HepG2 (cell line): ENCODE results near the gene RUNX3. TPM values are rescaled to one million over a fixed set of nuclear protein-coding genes. Genes with fewer than 3 reads are reported as not detected.

ENCODE experiments used
- ATAC-seq: fragments of 200-7000 bp; cut with Tn5 transposase; 3 replicates; pipeline ENCODE4 v1.9.1; 2020; ENCODE audit warnings: mild to moderate bottlenecking, moderate library complexity
- BruUV-seq: library from RNA; stranded (reverse); fragments of 400-500 nt; replicated peaks from 2 replicates; lab custom pipeline; 2021; lab: Mats Ljungman, UMichigan
- CTCF ChIA-PET: fragments of 300-600 bp; formaldehyde crosslinking; extraction: SDS; loops from one replicate; lab custom pipeline; 2021; ENCODE audit warnings: low total read pairs, inconsistent platforms, low intra/inter-chr PET ratio; lab: Yijun Ruan, JAX
- POLR2A ChIA-PET: fragments of 350-600 bp; sonication (Branson Sonifier 250); formaldehyde crosslinking; loops from one replicate; lab custom pipeline; 2020; ENCODE audit warnings: antibody characterized with exemption, inconsistent platforms; lab: Yijun Ruan, JAX
- DNase-seq: peaks from one replicate; pipeline ENCODE4 v3.0.0-alpha.2; 2015; ENCODE audit warnings: low spot score
- FAIRE-seq: peaks from 3 replicates; lab custom pipeline; 2011; peaks lifted over from hg19 to GRCh38; lab: Jason Lieb, UNC
- H2AFZ ChIP-seq: one replicate; pipeline ENCODE4 v1.6.1; 2011; ENCODE audit warnings: low read length, inconsistent platforms
- H3K27ac ChIP-seq: fragments of 300-600 bp; 3 replicates; pipeline ENCODE4 v1.8.0; 2011; ENCODE audit warnings: mixed run types, mild to moderate bottlenecking, mixed read lengths, low read length, inconsistent platforms; ENCODE audit not compliant: insufficient read depth; ENCODE audit errors: extremely low read length
- H3K27me3 ChIP-seq, 2 experiments: fragments of 200-600 bp in 1 of 2; 2 replicates in 1 of 2; 3 replicates in 1 of 2; pipeline versions ENCODE4 v1.6.0 to v1.8.0; 2011; ENCODE audit warnings: low read length in 2 of 2, mild to moderate bottlenecking in 2 of 2, moderate library complexity in 2 of 2, inconsistent platforms in 1 of 2; ENCODE audit not compliant: insufficient read depth in 2 of 2, control insufficient read depth in 1 of 2
- H3K36me3 ChIP-seq, 2 experiments: fragments of 200-600 bp in 1 of 2; replicated peaks in 1 of 2; 2 replicates in 1 of 2; 3 replicates in 1 of 2; pipeline versions ENCODE4 v1.5.1 to v1.8.0; 2011; ENCODE audit warnings: low read length in 2 of 2, inconsistent platforms in 1 of 2; ENCODE audit not compliant: insufficient read depth in 2 of 2, control insufficient read depth in 1 of 2
- H3K4me1 ChIP-seq: 2 replicates; pipeline ENCODE4 v1.5.1; 2012; ENCODE audit warnings: low read length, inconsistent platforms; ENCODE audit not compliant: insufficient read depth
- H3K4me2 ChIP-seq: 2 replicates; pipeline ENCODE4 v1.6.0; 2011; ENCODE audit warnings: low read depth, low read length, inconsistent platforms
- H3K4me3 ChIP-seq, 3 experiments: fragments of 200-600 bp in 1 of 3; sonication (generic), shearing (Covaris generic) in 1 of 3; replicated peaks in 1 of 3; 2 replicates each; pipeline ENCODE4 v1.5.1; 2011 to 2016; ENCODE audit warnings: low read length in 3 of 3, inconsistent platforms in 2 of 3, low read depth in 2 of 3, mild to moderate bottlenecking in 2 of 3, control low read depth in 1 of 3, mixed read lengths in 1 of 3; ENCODE audit not compliant: insufficient read depth in 1 of 3
- H3K79me2 ChIP-seq: one replicate; pipeline ENCODE4 v1.6.1; 2011; ENCODE audit warnings: low read length, inconsistent platforms; ENCODE audit not compliant: insufficient read depth
- H3K9ac ChIP-seq: 2 replicates; pipeline ENCODE4 v1.6.0; 2011; ENCODE audit warnings: mild to moderate bottlenecking, low read depth, low read length, inconsistent platforms; ENCODE audit not compliant: insufficient read depth
- H3K9me3 ChIP-seq: 2 replicates; pipeline ENCODE4 v1.5.1; 2012; ENCODE audit warnings: mild to moderate bottlenecking, low read length
- H4K20me1 ChIP-seq: 2 replicates; pipeline ENCODE4 v1.6.0; 2011; ENCODE audit warnings: inconsistent platforms, mild to moderate bottlenecking, low read length, moderate library complexity; ENCODE audit not compliant: insufficient read depth
- GTF3A ChIP-seq: sonication (generic); formaldehyde crosslinking; conservative IDR thresholded peaks from 2 replicates; pipeline ENCODE4 v1.4.0; 2020; ENCODE audit warnings: mild to moderate bottlenecking, missing genetic modification reagents
- IRF1 ChIP-seq: sonication (generic); formaldehyde crosslinking; IDR thresholded peaks from 2 replicates; pipeline ENCODE4 v1.4.0; 2020; ENCODE audit warnings: low read depth, mild to moderate bottlenecking, missing genetic modification reagents
- JUNB ChIP-seq: sonication (generic); formaldehyde crosslinking; IDR thresholded peaks from 2 replicates; pipeline ENCODE4 v1.8.0; 2022; ENCODE audit warnings: missing genetic modification reagents, mild to moderate bottlenecking, borderline replicate concordance
- KAT8 ChIP-seq: IDR thresholded peaks from 2 replicates; pipeline ENCODE4 v1.6.1; 2016; ENCODE audit warnings: missing genetic modification reagents, missing compliant biosample characterization
- MATR3 ChIP-seq: sonication (generic); formaldehyde crosslinking; IDR thresholded peaks from 2 replicates; pipeline ENCODE4 v1.4.0; 2020; ENCODE audit warnings: missing genetic modification reagents
- NR2F2 ChIP-seq: IDR thresholded peaks from 2 replicates; pipeline ENCODE4 v1.6.1; 2012; ENCODE audit warnings: low read depth, inconsistent platforms, borderline replicate concordance
- PRDM10 ChIP-seq: sonication (generic); formaldehyde crosslinking; IDR thresholded peaks from 2 replicates; pipeline ENCODE4 v1.4.0; 2020; ENCODE audit warnings: low read depth, missing genetic modification reagents
- SNAPC2 ChIP-seq: sonication (generic); formaldehyde crosslinking; IDR thresholded peaks from 2 replicates; pipeline ENCODE4 v1.8.1; 2022; ENCODE audit warnings: mild to moderate bottlenecking, missing genetic modification reagents
- THAP9 ChIP-seq: sonication (generic); formaldehyde crosslinking; IDR thresholded peaks from 2 replicates; pipeline ENCODE4; 2020; ENCODE audit warnings: missing genetic modification reagents, mild to moderate bottlenecking, borderline replicate concordance
- ZNF547 ChIP-seq: sonication (generic); formaldehyde crosslinking; IDR thresholded peaks from 2 replicates; pipeline ENCODE4 v1.5.1; 2020; ENCODE audit warnings: mild to moderate bottlenecking, missing genetic modification reagents
- ZNF572 ChIP-seq: sonication (generic); formaldehyde crosslinking; IDR thresholded peaks from 2 replicates; pipeline ENCODE4 v1.5.1; 2020; ENCODE audit warnings: mild to moderate bottlenecking, missing genetic modification reagents
- ZNF607 ChIP-seq: sonication (generic); formaldehyde crosslinking; IDR thresholded peaks from 2 replicates; pipeline ENCODE4 v1.5.1; 2020; ENCODE audit warnings: missing genetic modification reagents, mild to moderate bottlenecking, borderline replicate concordance
- ZNF629 ChIP-seq: sonication (generic); formaldehyde crosslinking; conservative IDR thresholded peaks from 2 replicates; pipeline ENCODE4 v1.5.0; 2020; ENCODE audit warnings: missing genetic modification reagents
- ZNF768 ChIP-seq: sonication (generic); formaldehyde crosslinking; IDR thresholded peaks from 2 replicates; pipeline ENCODE4 v1.4.0; 2020; ENCODE audit warnings: missing genetic modification reagents
- ZNF792 ChIP-seq: IDR thresholded peaks from 2 replicates; pipeline ENCODE4 v1.6.1; 2016
- WGBS: methylation state at CpG from one replicate; pipeline ENCODE4 v1.1.6; 2017; ENCODE audit warnings: low lambda C conversion rate; 5-methylcytosine and 5-hydroxymethylcytosine counted together
- in situ Hi-C: cut with HindIII; loops from 2 replicates; pipeline ENCODE4 v1.10.0; 2017; ENCODE audit warnings: low pct_unique_long_range_greater_than_20kb; ENCODE audit not compliant: extremely low pct_ligation_motif_present
- intact Hi-C: fragments of 100-400 bp; cut with micrococcal nuclease; formaldehyde crosslinking; loops from one replicate; pipeline ENCODE4 v1.10.0; 2022; ENCODE audit not compliant: unreplicated experiment
- polyA plus RNA-seq, 8 experiments: library from polyadenylated mRNA; depleted of rRNA in 3 of 8; stranded (reverse) in 7 of 8; unstranded in 1 of 8; fragments of >200 nt; fragmentation: Illumina TruSeq in 4 of 8; extraction: Trizol in 4 of 8; gene quantifications; 2 replicates each; pipeline versions ENCODE4 v1.2.1 to v1.2.3, GENCODE V29; 2011 to 2016; ENCODE audit warnings: low read depth in 4 of 8, missing spikeins in 1 of 8, mixed read lengths in 1 of 8; ENCODE audit not compliant: insufficient read depth in 1 of 8
- total RNA-seq, 5 experiments: library from RNA; depleted of rRNA; stranded (reverse); fragments of >200 nt; fragmentation: Illumina TruSeq; extraction: Trizol; gene quantifications; 2 replicates each; pipeline ENCODE4 v1.2.3, GENCODE V29; 2016; ENCODE audit warnings: low read depth in 1 of 5

The RUNX3 gene
- total and polyA plus RNA-seq, 2 of the 13 experiments (the other 11 are each of a cell fraction or from before 2014, with no cell fraction given) = 0.04 to 0.22 TPM

GRCh38 chr1:24957808-24958752 lies 28.0 kb upstream of the RUNX3 start:
- Histone ChIP-seq H3K79me2 (no peaks in the 10 kb centered on the region), H3K9me3 (no peaks in the 10 kb centered on the region), H4K20me1 (no peaks in the 10 kb centered on the region), H2AFZ (no peak overlapping the region), H3K27me3 (peaks cover 4 to 62% of the 10 kb centered on the region in 2 experiments; a peak in 3 of 5 replicates), H3K27ac (no peak overlapping the region), H3K4me3 (no peak overlapping the region), H3K4me1 (no peaks in the 10 kb centered on the region), H3K4me2 (no peak overlapping the region), H3K9ac (no peak overlapping the region), H3K36me3 (no peaks in the 10 kb centered on the region)
- TF ChIP-seq IRF1 (CRISPR knock-in tag) = no peak
- TF ChIP-seq ZNF547 (CRISPR knock-in tag) = no peak
- no peak for TF ChIP-seq ZNF792 (CRISPR knock-in tag)
- no peak for TF ChIP-seq GTF3A (CRISPR knock-in tag)
- no peak for TF ChIP-seq NR2F2
- no peak for TF ChIP-seq SNAPC2
- no peak for TF ChIP-seq ZNF607 (CRISPR knock-in tag)
- no peak for TF ChIP-seq PRDM10 (CRISPR knock-in tag)
- TF ChIP-seq ZNF629 = peak; percentile 85
- no peak for TF ChIP-seq KAT8 (CRISPR knock-in tag)
- peak; percentile 53 for TF ChIP-seq ZNF768 (CRISPR knock-in tag)
- TF ChIP-seq JUNB (CRISPR knock-in tag) = no peak
- no peak for TF ChIP-seq THAP9 (CRISPR knock-in tag)
- TF ChIP-seq ZNF572 (CRISPR knock-in tag) = no peak
- no peak for TF ChIP-seq MATR3 (CRISPR knock-in tag)
- ChIA-PET POLR2A (no interaction called here), CTCF (no interaction called here)
- FAIRE-seq = no peak
- in situ Hi-C loops = no loop called here
- no TSS peak for BruUV-seq
- DNase-seq = no peak
- WGBS = 47% methylated on average over 14 of the region's 16 CpGs
- intact Hi-C loops = no loop called here
- ATAC-seq = no peak
